HG03196 (cell line): ENCODE results near the gene CYP26A1.

Experiments used
- ATAC-seq: cut with Tn5 transposase; IDR thresholded peaks from one replicate; pipeline ENCODE4 v1.9.1; 2021; ENCODE audit not compliant: unreplicated experiment

The CYP26A1 gene

GRCh38 chr10:93073539-93074146 lies at the start of gene CYP26A1:
Gene CYP26A1 (plus strand): TSS chr10:93073893. CDS start chr10:93073935, 42 bp downstream.
- no peak for ATAC-seq

- no peak for ATAC-seq
Observed at GRCh38 chr10:93026072-93026471, 47.6 kb upstream of the CYP26A1 start.

GRCh38 chr10:93027508-93027907 lies 46.2 kb upstream of the CYP26A1 start:
- ATAC-seq = no peak

GRCh38 chr10:93028883-93029282 lies 44.8 kb upstream of the CYP26A1 start:
- ATAC-seq = no peak

GRCh38 chr10:93030409-93030808 lies 43.3 kb upstream of the CYP26A1 start:
- ATAC-seq = no peak

DNA sequence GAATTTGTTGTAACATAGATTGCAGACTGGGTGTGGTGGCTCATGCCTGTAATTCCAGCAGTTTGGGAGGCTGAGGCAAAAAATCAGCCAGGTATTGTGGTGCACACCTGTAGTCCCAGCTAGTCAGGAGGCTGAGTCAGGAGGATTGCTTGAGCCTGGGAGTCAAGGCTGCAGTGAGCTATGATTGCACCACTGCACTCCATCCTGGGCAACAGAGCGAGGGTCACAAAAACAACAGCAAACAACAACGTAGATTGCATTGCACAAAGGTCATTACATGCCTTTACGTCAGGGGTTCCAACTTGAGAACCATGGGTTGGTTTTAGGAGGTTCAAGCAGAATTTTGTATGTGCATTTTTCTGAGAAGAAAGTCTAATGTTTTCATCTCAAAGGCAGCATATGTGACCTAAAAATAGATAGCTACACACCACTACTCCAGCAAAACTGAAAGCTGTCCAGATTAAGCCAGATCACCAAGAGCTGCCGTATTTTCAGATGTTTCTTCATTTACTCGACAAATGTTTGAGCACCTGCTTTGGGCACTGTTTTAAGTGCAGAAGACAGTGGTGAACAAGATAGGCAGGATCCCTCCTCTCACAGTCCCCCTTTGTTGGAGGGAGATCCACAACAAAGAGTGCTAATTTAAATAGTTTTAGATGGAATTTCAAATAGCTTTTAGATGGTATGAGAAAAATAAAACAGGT lies 41.4 kb upstream of the CYP26A1 start:
- ATAC-seq = no peak

GRCh38 chr10:93032809-93033137 lies 40.9 kb upstream of the CYP26A1 start:
- ATAC-seq = no peak

DNA sequence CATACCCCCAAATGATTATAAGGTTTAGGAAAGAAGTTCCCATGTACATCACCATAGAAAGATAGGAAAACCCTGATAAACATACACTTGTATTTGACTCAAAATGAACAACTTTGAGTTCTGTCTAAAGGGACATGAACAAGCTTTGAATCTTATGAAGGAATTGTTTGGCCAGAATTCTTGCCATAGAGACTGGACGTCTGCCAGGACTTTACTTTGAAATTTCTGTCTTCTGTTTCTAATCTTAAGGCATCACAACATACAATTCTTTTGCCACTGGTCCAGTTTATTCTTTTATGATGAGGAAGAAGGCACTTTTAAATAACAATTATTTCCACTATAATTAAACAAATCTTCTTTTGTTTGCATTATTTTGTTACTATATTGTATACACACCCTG lies 39.3 kb upstream of the CYP26A1 start:
- ATAC-seq = no peak

- no peak for ATAC-seq
Observed at GRCh38 chr10:93039110-93039509, 34.6 kb upstream of the CYP26A1 start.

DNA sequence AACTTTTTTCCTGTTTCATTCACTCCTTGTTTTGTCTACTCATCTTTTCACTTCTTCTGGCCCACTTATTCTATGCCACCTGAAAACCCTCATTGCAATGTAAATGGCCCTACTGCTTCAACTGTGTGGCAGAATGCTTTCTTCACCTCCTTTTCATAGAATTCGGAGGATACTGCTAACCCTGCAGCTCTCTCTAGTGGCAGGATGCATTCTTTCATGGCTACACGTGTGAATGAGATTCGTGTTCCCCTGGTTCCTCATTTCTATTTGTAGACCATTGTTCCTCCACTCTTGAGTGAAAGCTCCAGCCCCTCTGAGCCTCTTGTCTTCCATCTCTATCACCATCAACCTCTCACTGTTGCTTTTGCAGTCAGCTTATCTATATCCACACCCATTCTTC lies 34.0 kb upstream of the CYP26A1 start:
- no peak for ATAC-seq

- ATAC-seq = no peak
Observed at GRCh38 chr10:93054486-93054885, 19.2 kb upstream of the CYP26A1 start.

GRCh38 chr10:93058139-93058538 lies 15.6 kb upstream of the CYP26A1 start:
- no peak for ATAC-seq

DNA sequence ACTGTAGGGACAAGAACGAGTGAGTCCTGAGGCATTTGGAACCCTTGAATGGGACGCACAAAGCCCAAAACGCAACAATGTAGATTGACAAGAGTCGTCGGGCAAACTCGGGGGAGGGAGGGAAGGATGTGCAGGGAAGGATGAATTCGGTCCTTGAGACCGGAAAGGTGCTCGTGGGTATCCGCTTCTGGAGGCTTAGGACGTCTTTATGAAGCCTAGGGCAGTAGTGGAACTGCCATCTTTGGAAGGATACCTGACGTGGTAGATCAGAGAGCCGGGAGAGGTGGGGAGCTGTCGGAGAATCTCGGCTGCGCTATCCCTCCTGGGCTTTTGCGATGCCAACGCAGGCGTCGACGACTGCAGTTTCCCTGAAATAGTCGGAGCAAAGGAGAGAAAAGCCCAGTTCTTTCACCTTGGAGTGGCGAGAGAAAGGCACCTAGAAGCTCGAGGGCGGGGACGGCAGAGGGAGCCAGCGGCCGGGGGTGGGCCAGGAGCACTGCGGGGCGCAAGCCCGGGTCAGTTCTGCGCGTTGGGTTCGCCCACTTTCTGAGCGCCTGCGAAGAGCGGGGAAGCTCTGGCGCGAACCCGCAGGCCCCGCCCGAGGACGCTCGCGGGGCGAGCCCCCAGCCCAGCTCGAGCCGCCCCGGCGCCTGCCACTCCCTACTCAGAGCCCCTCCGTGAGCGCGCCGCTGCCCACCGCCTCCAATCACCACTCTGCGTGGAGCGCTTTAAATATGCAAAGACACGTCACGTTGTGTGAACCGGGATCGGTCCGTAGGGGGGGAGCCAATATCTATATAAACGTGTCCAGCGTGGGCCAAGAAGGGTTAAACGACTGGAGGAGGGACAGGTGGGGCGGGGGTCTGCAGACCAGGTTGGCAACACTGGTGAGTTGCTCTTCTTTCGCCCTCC lies 13.5 kb upstream of the CYP26A1 start, which contains the start of gene CYP26C1:
Gene CYP26C1, plus strand, starts transcription at position 824 of the 912 bp plus-strand sequence. CDS start 466 bp downstream, outside the sequence.
- ATAC-seq = no peak

DNA sequence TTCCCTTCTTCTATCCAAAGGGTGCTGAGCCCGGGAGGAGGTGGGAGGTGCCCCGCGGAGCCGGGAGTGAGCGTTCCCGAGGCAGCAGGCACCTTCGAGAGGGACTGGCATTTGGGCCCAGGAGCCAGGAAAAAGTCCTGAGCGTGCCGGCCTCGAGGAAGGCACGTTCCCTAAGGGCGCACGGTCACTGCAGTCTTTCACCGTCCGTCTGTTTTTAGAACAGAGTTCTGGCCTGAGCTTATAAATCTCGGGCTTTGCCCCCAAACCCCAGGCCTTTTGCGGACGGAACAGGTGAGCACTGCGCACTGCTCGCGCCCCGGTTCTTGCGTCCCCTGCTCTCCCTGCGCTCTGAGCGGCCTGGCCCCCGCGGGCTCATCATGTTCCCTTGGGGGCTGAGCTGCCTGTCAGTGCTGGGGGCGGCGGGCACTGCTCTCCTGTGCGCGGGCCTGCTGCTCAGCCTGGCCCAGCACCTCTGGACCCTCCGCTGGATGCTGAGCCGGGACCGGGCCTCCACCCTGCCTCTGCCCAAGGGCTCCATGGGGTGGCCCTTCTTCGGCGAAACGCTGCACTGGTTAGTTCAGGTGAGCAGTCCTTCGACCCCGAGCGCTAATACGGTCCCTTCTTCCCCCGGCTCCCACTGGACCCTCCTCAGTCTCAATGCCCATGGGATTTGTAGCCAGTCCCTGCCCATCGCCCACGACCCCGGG lies 12.7 kb upstream of the CYP26A1 start:
- no peak for ATAC-seq

- no peak for ATAC-seq
Observed at GRCh38 chr10:93061594-93062513, 11.8 kb upstream of the CYP26A1 start.

- ATAC-seq = no peak
Observed at GRCh38 chr10:93062514-93063143, 11.1 kb upstream of the CYP26A1 start.

- no peak for ATAC-seq
Observed at GRCh38 chr10:93063144-93063976, 10.3 kb upstream of the CYP26A1 start.

DNA sequence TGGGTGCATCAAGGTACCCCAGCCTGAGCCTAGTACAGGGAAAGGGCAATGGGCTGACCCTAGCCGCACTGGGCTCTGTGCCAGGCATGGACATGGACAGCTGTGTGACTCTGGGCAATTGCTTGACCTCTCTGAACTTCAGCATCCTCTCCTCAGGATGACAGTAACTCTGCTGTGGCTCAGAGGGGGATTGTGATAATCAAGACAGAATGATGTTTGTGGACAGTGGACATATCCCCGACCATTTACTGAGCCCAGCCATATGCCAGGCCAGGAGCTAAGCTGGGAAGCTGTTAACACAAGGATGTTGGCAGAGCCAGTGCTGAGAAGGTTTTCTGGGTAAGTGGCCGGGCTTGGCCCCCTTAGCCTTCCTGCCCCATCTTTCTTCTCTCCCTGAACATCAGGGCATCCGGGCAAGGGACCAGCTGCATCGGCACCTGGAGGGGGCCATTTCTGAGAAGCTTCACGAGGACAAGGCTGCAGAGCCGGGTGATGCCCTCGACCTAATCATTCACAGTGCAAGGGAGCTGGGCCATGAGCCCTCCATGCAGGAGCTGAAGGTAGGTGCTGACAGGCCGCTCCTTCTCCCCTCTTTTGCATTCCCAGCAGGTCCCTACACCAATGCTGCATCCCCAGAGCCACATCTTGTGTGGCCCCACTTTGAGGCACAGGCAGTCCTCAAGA lies 9.6 kb upstream of the CYP26A1 start:
- no peak for ATAC-seq
